SH-SY5Y (cell line): ENCODE measurements around the gene ABCG4.

ENCODE experiments used
- GATA2 ChIP-seq: IDR thresholded peaks from 2 replicates; pipeline ENCODE4 v1.6.1; 2011; ENCODE audit warnings: mild to moderate bottlenecking, low read depth, low read length
- GATA3 ChIP-seq: IDR thresholded peaks from 2 replicates; pipeline ENCODE4 v1.6.1; 2011; ENCODE audit warnings: low read depth, mild to moderate bottlenecking, low read length, moderate library complexity

- TF ChIP-seq GATA2 (no peak), GATA3 (no peak)
These were observed 28.2 kb upstream of the ABCG4 start for GRCh38 chr11:119120639-119121007.
